HepG2 (cell line): ENCODE measurements around the gene DAD1. TPM values are rescaled to one million over a fixed set of nuclear protein-coding genes. Genes with fewer than 3 reads are reported as not detected.

Experiments used
- ATRX ChIP-seq: sonication (generic); formaldehyde crosslinking; IDR thresholded peaks from 2 replicates; pipeline ENCODE4 v1.4.0; 2020; ENCODE audit warnings: missing genetic modification reagents, borderline replicate concordance
- E2F2 ChIP-seq: sonication (generic); formaldehyde crosslinking; IDR thresholded peaks from 2 replicates; pipeline ENCODE4 v1.4.0; 2020; ENCODE audit warnings: missing genetic modification reagents, borderline replicate concordance
- PAWR ChIP-seq: sonication (generic); formaldehyde crosslinking; IDR thresholded peaks from 2 replicates; pipeline ENCODE4 v1.4.0; 2020; ENCODE audit warnings: missing genetic modification reagents, mild to moderate bottlenecking, borderline replicate concordance
- ZNF230 ChIP-seq: sonication (generic); formaldehyde crosslinking; IDR thresholded peaks from 2 replicates; pipeline ENCODE4 v1.4.0; 2020; ENCODE audit warnings: mild to moderate bottlenecking, missing genetic modification reagents
- ZNF407 ChIP-seq: sonication (generic); formaldehyde crosslinking; IDR thresholded peaks from one replicate; pipeline ENCODE4 v1.5.1; 2020; ENCODE audit warnings: mild to moderate bottlenecking, missing genetic modification reagents; ENCODE audit errors: not compliant biosample characterization
- ZZZ3 ChIP-seq: sonication (generic); formaldehyde crosslinking; IDR thresholded peaks from 2 replicates; pipeline ENCODE4 v1.4.0; 2020; ENCODE audit warnings: missing genetic modification reagents, mild to moderate bottlenecking, borderline replicate concordance
- polyA plus RNA-seq, 8 experiments: library from polyadenylated mRNA; depleted of rRNA in 3 of 8; stranded (reverse) in 7 of 8; unstranded in 1 of 8; fragments of >200 nt; fragmentation: Illumina TruSeq in 4 of 8; extraction: Trizol in 4 of 8; gene quantifications; 2 replicates each; pipeline versions ENCODE4 v1.2.1 to v1.2.3, GENCODE V29; 2011 to 2016; ENCODE audit warnings: low read depth in 4 of 8, missing spikeins in 1 of 8, mixed read lengths in 1 of 8; ENCODE audit not compliant: insufficient read depth in 1 of 8
- total RNA-seq, 5 experiments: library from RNA; depleted of rRNA; stranded (reverse); fragments of >200 nt; fragmentation: Illumina TruSeq; extraction: Trizol; gene quantifications; 2 replicates each; pipeline ENCODE4 v1.2.3, GENCODE V29; 2016; ENCODE audit warnings: low read depth in 1 of 5
- TF ChIP-seq, protein P1 (sequence below): sonication (generic); formaldehyde crosslinking; IDR thresholded peaks from 2 replicates; pipeline ENCODE4 v1.4.0; 2020; ENCODE audit warnings: missing genetic modification reagents, mild to moderate bottlenecking, borderline replicate concordance
- TF ChIP-seq, protein P2 (sequence below): IDR thresholded peaks from 2 replicates; pipeline ENCODE4 v1.6.1; 2016; ENCODE audit warnings: missing biosample characterization, missing genetic modification reagents, low read depth

Gene DAD1
- total and polyA plus RNA-seq, 2 of the 13 experiments (the other 11 are each of a cell fraction or from before 2014, with no cell fraction given), result 558 to 626 TPM

DNA sequence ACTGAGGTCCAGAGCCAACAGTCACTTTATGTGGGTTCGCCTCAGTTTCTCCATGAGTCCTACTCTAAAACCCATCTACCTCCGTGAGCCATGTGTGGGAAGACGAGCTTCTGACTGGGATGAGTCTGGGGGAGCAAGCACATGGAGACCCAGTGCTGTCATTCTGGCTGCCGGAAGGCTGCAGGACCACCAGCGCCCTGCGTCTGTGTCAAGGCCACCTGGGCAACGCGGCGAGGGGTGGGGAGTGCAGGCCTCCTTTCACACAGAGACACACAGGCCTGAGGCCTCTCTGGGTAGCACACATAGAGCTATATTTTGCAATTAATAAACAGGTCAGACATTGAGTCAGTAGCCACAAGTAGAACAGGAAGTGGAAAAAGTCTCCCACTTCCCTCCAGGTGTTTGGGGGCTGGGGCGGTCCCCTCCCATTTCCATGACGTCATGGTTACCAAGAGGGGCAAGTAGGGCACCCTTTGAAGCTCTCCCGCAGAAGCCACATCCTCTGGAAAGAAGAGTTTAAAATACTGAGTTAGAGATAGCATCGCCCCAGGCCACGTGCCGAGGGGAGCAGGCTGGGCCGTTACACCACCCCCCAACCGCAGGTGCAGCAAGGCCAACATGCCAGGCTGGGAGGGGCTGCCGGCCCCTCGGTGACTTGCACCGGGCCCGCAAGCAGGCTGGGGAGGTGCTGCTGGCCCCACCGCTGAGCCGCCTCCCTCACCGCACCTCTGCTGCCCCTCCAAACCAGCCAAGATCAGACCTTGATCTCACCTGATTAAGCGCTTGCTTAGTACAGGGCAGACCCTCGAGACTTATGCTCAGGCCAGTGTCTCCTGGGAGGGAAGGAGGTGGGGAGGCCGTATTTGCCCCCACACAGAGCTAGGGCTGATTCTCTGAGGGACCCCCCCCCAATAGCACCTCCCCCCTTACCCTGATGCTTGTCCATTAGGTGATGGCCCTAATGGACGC lies 32.7 kb downstream of the DAD1 start (continued):
- TF ChIP-seq, protein P1, sequence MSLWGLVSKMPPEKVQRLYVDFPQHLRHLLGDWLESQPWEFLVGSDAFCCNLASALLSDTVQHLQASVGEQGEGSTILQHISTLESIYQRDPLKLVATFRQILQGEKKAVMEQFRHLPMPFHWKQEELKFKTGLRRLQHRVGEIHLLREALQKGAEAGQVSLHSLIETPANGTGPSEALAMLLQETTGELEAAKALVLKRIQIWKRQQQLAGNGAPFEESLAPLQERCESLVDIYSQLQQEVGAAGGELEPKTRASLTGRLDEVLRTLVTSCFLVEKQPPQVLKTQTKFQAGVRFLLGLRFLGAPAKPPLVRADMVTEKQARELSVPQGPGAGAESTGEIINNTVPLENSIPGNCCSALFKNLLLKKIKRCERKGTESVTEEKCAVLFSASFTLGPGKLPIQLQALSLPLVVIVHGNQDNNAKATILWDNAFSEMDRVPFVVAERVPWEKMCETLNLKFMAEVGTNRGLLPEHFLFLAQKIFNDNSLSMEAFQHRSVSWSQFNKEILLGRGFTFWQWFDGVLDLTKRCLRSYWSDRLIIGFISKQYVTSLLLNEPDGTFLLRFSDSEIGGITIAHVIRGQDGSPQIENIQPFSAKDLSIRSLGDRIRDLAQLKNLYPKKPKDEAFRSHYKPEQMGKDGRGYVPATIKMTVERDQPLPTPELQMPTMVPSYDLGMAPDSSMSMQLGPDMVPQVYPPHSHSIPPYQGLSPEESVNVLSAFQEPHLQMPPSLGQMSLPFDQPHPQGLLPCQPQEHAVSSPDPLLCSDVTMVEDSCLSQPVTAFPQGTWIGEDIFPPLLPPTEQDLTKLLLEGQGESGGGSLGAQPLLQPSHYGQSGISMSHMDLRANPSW, result no peak
- TF ChIP-seq ZZZ3 (CRISPR knock-in tag) (no peak), E2F2 (CRISPR knock-in tag) (peak; percentile 87; the same call in 1 of the 2 replicates), ATRX (CRISPR knock-in tag) (no peak; the same call in 1 of the 2 replicates), ZNF230 (no peak), PAWR (CRISPR knock-in tag) (no peak), ZNF407 (no peak)
- TF ChIP-seq, protein P2, sequence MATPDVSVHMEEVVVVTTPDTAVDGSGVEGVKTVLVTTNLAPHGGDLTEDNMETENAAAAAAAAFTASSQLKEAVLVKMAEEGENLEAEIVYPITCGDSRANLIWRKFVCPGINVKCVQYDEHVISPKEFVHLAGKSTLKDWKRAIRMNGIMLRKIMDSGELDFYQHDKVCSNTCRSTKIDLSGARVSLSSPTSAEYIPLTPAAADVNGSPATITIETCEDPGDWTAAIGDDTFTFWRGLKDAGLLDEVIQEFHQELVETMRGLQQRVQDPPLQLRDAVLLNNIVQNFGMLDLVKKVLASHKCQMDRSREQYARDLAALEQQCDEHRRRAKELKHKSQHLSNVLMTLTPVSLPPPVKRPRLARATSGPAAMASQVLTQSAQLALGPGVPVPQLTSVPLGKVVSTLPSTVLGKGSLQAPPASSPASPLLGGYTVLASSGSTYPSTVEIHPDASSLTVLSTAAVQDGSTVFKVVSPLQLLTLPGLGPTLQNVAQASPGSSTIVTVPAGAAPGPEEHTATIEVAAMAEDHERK (CRISPR knock-in tag), result no peak
